WTC11 (cell line): ENCODE data around the gene MEST. TPM values are rescaled to one million over a fixed set of nuclear protein-coding genes. Genes with fewer than 3 reads are reported as not detected.
A peak's percentile ranks its signal among the peaks of the same experiment; 100 is the strongest.
"Not testable (repeated sequence)": the region's sequence is repeated elsewhere in the genome, so short reads cannot be mapped to it uniquely, and the experiment has no call there.

Experiments
- ATAC-seq: fragments of 200-7000 bp; cut with Tn5 transposase; 2 replicates; pipeline ENCODE4 v1.10.0; 2021; ENCODE audit warnings: mild to moderate bottlenecking, moderate library complexity
- CTCF ChIA-PET: fragments of 300-600 bp; sonication (Branson Sonifier 250); formaldehyde crosslinking; loops from one replicate; lab custom pipeline; 2021; ENCODE audit warnings: antibody characterized with exemption; lab: Charles Lee
- POLR2A ChIA-PET: fragments of 350-600 bp; sonication (Branson Sonifier 250); formaldehyde crosslinking; loops from one replicate; lab custom pipeline; 2021; ENCODE audit warnings: antibody characterized with exemption; lab: Charles Lee
- DNase-seq: peaks from one replicate; pipeline ENCODE4 v3.0.0; 2021; ENCODE audit warnings: low spot score
- H3K27ac Mint-ChIP-seq: 2 replicates; pipeline ENCODE4 v1.8.0; 2021; ENCODE audit warnings: mixed read lengths
- H3K27me3 Mint-ChIP-seq: 2 replicates; pipeline ENCODE4 v1.8.0; 2021; ENCODE audit warnings: low read depth, mild to moderate bottlenecking, moderate library complexity, mixed read lengths
- H3K36me3 Mint-ChIP-seq: 2 replicates; pipeline ENCODE4 v1.8.0; 2021; ENCODE audit warnings: mixed read lengths
- H3K4me1 Mint-ChIP-seq: 2 replicates; pipeline ENCODE4 v1.8.0; 2022; ENCODE audit warnings: mixed read lengths
- H3K4me3 Mint-ChIP-seq: 2 replicates; pipeline ENCODE4 v1.8.0; 2021; ENCODE audit warnings: mild to moderate bottlenecking, moderate library complexity, mixed read lengths
- H3K9me3 Mint-ChIP-seq: 2 replicates; pipeline ENCODE4 v1.8.0; 2021; ENCODE audit warnings: mixed read lengths
- ATF2 ChIP-seq: sonication (generic); formaldehyde crosslinking; IDR thresholded peaks from 2 replicates; pipeline ENCODE4 v1.8.1; 2022; ENCODE audit warnings: low read depth, missing genetic modification reagents, borderline replicate concordance
- CBFB ChIP-seq: sonication (generic); formaldehyde crosslinking; IDR thresholded peaks from 2 replicates; pipeline ENCODE4 v1.8.1; 2022; ENCODE audit warnings: mild to moderate bottlenecking, low read depth, missing genetic modification reagents
- ELF4 ChIP-seq: sonication (generic); formaldehyde crosslinking; IDR thresholded peaks from 2 replicates; pipeline ENCODE4 v1.8.1; 2022; ENCODE audit warnings: low read depth, mild to moderate bottlenecking, moderate library complexity, missing genetic modification reagents
- FOXK1 ChIP-seq: sonication (generic); formaldehyde crosslinking; IDR thresholded peaks from 2 replicates; pipeline ENCODE4 v1.8.0; 2022; ENCODE audit warnings: mild to moderate bottlenecking, moderate library complexity, missing genetic modification reagents
- FOXP1 ChIP-seq: sonication (generic); formaldehyde crosslinking; IDR thresholded peaks from 2 replicates; pipeline ENCODE4 v1.8.0; 2022; ENCODE audit warnings: missing genetic modification reagents, mild to moderate bottlenecking, moderate library complexity, borderline replicate concordance
- GABPB1 ChIP-seq: sonication (generic); formaldehyde crosslinking; IDR thresholded peaks from 2 replicates; pipeline ENCODE4 v1.8.1; 2023; ENCODE audit warnings: mild to moderate bottlenecking, missing genetic modification reagents
- GTF2I ChIP-seq: fragments of 250-450 bp; sonication (Bioruptor Pico); conservative IDR thresholded peaks from 2 replicates; pipeline ENCODE4 v1.4.0; 2021; ENCODE audit warnings: mild to moderate bottlenecking
- JAZF1 ChIP-seq: fragments of 250-450 bp; sonication (Bioruptor Pico); IDR thresholded peaks from 2 replicates; pipeline ENCODE4 v1.9.0; 2021; ENCODE audit warnings: moderate library complexity, mild to moderate bottlenecking, inconsistent platforms
- KAT7 ChIP-seq: sonication (generic); formaldehyde crosslinking; IDR thresholded peaks from 2 replicates; pipeline ENCODE4 v1.8.1; 2023; ENCODE audit warnings: missing genetic modification reagents, mild to moderate bottlenecking, borderline replicate concordance
- MYBL2 ChIP-seq: sonication (generic); formaldehyde crosslinking; IDR thresholded peaks from 2 replicates; pipeline ENCODE4 v1.8.1; 2023; ENCODE audit warnings: mild to moderate bottlenecking, moderate library complexity, missing genetic modification reagents
- NFATC4 ChIP-seq: fragments of 250-450 bp; sonication (Bioruptor Pico); IDR thresholded peaks from 2 replicates; pipeline ENCODE4 v1.9.0; 2021; ENCODE audit warnings: mild to moderate bottlenecking
- NFYB ChIP-seq: sonication (generic); formaldehyde crosslinking; conservative IDR thresholded peaks from 2 replicates; pipeline ENCODE4 v1.8.0; 2022; ENCODE audit warnings: low read depth, missing genetic modification reagents
- PRDM15 ChIP-seq: sonication (generic); formaldehyde crosslinking; IDR thresholded peaks from 2 replicates; pipeline ENCODE4 v1.8.0; 2022; ENCODE audit warnings: missing genetic modification reagents
- SMAD3 ChIP-seq: sonication (generic); formaldehyde crosslinking; IDR thresholded peaks from 2 replicates; pipeline ENCODE4 v1.8.0; 2022; ENCODE audit warnings: missing genetic modification reagents, mild to moderate bottlenecking, borderline replicate concordance
- STAT6 ChIP-seq: sonication (generic); formaldehyde crosslinking; conservative IDR thresholded peaks from 2 replicates; pipeline ENCODE4 v1.8.1; 2023; ENCODE audit warnings: mild to moderate bottlenecking, low read depth, missing genetic modification reagents, moderate library complexity
- ZNF121 ChIP-seq: sonication (generic); formaldehyde crosslinking; IDR thresholded peaks from 2 replicates; pipeline ENCODE4 v1.8.0; 2023; ENCODE audit warnings: missing genetic modification reagents
- ZNF317 ChIP-seq: sonication (generic); formaldehyde crosslinking; IDR thresholded peaks from 2 replicates; pipeline ENCODE4 v1.8.1; 2023; ENCODE audit warnings: low read depth, mild to moderate bottlenecking, moderate library complexity, missing genetic modification reagents, borderline replicate concordance
- ZSCAN18 ChIP-seq: fragments of 250-450 bp; sonication (Bioruptor Pico); IDR thresholded peaks from 2 replicates; pipeline ENCODE4 v2.1.2; 2022; ENCODE audit warnings: mild to moderate bottlenecking, moderate library complexity
- total RNA-seq: library from RNA; stranded (reverse); gene quantifications from 3 replicates; pipeline ENCODE4 v1.2.3, GENCODE V29; 2021
- TF ChIP-seq, protein P1 (sequence below): fragments of 250-450 bp; sonication (Bioruptor Pico); IDR thresholded peaks from 2 replicates; pipeline ENCODE4 v1.9.0; 2021; ENCODE audit warnings: mild to moderate bottlenecking
- TF ChIP-seq, protein P2 (sequence below): sonication (generic); formaldehyde crosslinking; IDR thresholded peaks from 2 replicates; pipeline ENCODE4 v1.8.0; 2023; ENCODE audit warnings: missing genetic modification reagents, mild to moderate bottlenecking, borderline replicate concordance

MEST gene
- total RNA-seq, 1 experiment from 2014 or later: 188 TPM

DNA sequence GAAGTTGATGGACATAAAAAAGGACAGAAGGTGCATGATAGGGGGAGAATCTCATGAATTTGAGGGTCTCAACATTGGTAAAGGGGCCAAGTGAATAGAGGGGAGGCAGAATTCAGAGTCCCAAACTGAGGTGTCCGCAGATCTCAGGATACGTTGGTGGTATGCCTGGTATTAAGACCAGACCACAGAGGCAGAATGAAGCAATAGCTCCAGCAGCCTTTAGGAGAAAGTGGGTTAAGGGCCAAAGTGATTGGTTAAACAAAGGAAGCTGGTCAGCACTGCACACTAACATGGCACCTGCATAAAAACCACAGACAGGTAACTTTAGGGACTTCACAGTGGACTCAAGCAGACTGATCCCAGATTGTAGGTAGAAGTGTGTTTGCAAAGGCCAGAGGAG, 37.5 kb downstream of the MEST start:
- ATAC-seq: no peak
- Mint-ChIP-seq H3K36me3 (peaks cover 5% of the 10 kb centered on the region; the same call in 1 of the 2 replicates), H3K9me3 (no peaks in the 10 kb centered on the region), H3K27ac (no peak overlapping the region), H3K4me3 (no peak overlapping the region), H3K4me1 (no peaks in the 10 kb centered on the region; the same call in 1 of the 2 replicates), H3K27me3 (no peaks in the 10 kb centered on the region)
- ChIA-PET CTCF (no interaction called here), POLR2A (no interaction called here)
- DNase-seq: no peak
- TF ChIP-seq, protein P1, sequence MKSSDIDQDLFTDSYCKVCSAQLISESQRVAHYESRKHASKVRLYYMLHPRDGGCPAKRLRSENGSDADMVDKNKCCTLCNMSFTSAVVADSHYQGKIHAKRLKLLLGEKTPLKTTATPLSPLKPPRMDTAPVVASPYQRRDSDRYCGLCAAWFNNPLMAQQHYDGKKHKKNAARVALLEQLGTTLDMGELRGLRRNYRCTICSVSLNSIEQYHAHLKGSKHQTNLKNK (CRISPR knock-in tag): no peak
- TF ChIP-seq GABPB1 (CRISPR knock-in tag) (no peak), ZNF317 (CRISPR knock-in tag) (no peak), ELF4 (CRISPR knock-in tag) (no peak), KAT7 (CRISPR knock-in tag) (no peak), CBFB (CRISPR knock-in tag) (no peak), FOXK1 (CRISPR knock-in tag) (no peak), NFYB (no peak), ATF2 (CRISPR knock-in tag) (no peak), GTF2I (CRISPR knock-in tag) (no peak), MYBL2 (CRISPR knock-in tag) (no peak), STAT6 (CRISPR knock-in tag) (no peak), ZSCAN18 (CRISPR knock-in tag) (no peak), FOXP1 (CRISPR knock-in tag) (no peak), JAZF1 (CRISPR knock-in tag) (no peak), PRDM15 (CRISPR knock-in tag) (no peak), NFATC4 (CRISPR knock-in tag) (no peak), ZNF121 (CRISPR knock-in tag) (no peak), SMAD3 (no peak)
- TF ChIP-seq, protein P2, sequence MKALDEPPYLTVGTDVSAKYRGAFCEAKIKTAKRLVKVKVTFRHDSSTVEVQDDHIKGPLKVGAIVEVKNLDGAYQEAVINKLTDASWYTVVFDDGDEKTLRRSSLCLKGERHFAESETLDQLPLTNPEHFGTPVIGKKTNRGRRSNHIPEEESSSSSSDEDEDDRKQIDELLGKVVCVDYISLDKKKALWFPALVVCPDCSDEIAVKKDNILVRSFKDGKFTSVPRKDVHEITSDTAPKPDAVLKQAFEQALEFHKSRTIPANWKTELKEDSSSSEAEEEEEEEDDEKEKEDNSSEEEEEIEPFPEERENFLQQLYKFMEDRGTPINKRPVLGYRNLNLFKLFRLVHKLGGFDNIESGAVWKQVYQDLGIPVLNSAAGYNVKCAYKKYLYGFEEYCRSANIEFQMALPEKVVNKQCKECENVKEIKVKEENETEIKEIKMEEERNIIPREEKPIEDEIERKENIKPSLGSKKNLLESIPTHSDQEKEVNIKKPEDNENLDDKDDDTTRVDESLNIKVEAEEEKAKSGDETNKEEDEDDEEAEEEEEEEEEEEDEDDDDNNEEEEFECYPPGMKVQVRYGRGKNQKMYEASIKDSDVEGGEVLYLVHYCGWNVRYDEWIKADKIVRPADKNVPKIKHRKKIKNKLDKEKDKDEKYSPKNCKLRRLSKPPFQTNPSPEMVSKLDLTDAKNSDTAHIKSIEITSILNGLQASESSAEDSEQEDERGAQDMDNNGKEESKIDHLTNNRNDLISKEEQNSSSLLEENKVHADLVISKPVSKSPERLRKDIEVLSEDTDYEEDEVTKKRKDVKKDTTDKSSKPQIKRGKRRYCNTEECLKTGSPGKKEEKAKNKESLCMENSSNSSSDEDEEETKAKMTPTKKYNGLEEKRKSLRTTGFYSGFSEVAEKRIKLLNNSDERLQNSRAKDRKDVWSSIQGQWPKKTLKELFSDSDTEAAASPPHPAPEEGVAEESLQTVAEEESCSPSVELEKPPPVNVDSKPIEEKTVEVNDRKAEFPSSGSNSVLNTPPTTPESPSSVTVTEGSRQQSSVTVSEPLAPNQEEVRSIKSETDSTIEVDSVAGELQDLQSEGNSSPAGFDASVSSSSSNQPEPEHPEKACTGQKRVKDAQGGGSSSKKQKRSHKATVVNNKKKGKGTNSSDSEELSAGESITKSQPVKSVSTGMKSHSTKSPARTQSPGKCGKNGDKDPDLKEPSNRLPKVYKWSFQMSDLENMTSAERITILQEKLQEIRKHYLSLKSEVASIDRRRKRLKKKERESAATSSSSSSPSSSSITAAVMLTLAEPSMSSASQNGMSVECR: no peak

DNA sequence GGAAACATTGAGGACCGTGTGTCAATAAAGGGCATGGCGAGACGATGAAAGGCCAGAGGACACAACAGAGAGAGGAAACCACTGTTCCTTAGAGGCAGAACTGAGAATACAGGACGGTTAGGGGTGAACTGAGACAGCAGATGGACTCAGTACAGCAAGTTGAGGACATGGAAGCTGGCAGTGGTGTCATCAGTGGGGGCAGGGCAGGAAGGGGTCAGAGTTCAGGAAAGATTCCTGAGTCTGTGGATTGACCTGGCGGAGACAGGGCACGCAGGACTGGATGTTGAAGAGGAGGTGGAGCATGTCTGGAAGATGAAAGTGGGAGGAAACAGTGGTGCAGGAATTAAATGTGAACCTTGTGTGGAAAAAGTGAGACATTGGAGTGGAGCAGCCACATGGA, 46.0 kb downstream of the MEST start:
- CTCF ChIA-PET, H3K27ac Mint-ChIP-seq, H3K27me3 Mint-ChIP-seq, H3K9me3 Mint-ChIP-seq, H3K4me1 Mint-ChIP-seq, ATAC-seq, POLR2A ChIA-PET, H3K4me3 Mint-ChIP-seq, DNase-seq, H3K36me3 Mint-ChIP-seq: not testable (repeated sequence)

DNA sequence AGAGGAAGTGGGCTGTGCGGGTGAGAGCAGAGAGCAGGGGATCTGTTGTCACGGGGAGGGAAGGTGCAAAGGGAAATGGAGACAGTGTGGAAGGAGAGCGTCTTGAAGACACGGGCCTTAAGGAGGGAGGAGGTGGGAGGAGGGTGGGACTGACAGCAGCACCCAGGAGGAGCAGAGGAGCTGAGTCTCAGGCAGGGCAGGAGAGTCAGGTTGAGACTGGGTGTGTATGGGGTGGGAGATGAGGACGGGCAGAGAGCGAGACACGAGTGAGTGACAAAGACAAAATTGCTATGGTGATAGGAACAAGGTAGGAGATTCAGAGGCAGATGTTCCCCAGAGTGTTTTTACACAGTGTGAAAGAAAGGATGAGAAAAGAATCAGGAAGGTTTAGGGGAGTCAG, 49.4 kb downstream of the MEST start:
- POLR2A ChIA-PET, H3K4me3 Mint-ChIP-seq, H3K9me3 Mint-ChIP-seq, ATAC-seq, DNase-seq, H3K4me1 Mint-ChIP-seq, CTCF ChIA-PET, H3K36me3 Mint-ChIP-seq, H3K27me3 Mint-ChIP-seq: not testable (repeated sequence)
- peak overlapping the region; percentile 16; the same call in 1 of the 2 replicates for H3K27ac Mint-ChIP-seq
